Measurements from ENCODE around the gene CABLES2.

DNA sequence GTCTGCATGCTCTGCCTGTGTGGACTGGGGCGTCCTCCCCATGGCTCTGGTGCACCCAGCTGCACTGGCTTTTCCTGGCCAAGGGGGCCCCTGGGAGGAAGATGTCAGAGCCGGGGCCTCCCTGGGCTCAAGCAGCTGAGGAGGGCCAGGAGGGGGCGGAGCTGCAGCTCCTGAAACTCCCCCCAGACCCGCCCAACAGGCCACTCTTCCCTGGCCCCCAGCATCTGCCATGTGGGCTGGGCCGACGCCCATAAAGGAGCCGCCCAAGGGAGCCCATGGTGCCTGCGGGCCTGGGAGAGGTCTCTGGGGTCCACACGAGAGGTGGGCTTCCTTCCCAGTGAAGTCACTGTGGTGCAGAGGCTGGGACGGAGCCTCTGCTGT is 16.2 kb upstream of the CABLES2 start:
- TF ChIP-seq JUNB (IDR thresholded peaks at IDR 0.05) (no peak), JUND (IDR thresholded peaks at IDR 0.05; ENCODE audit: low read depth, low read length) (no peak), EP300 (IDR thresholded peaks at IDR 0.05; ENCODE audit: borderline replicate concordance in 1 of 2, control insufficient read depth in 1 of 2, low read depth in 2 of 2, low read length in 2 of 2) (no peak), POLR2A (IDR thresholded peaks at IDR 0.05; ENCODE audit: low read depth, low read length) (no peak), ASH2L (IDR thresholded peaks at IDR 0.05; ENCODE audit: borderline replicate concordance, low read depth) (no peak), MYB (IDR thresholded peaks at IDR 0.05; ENCODE audit: borderline replicate concordance, low read depth, low read length) (no peak), RCOR1 (conservative IDR thresholded peaks at IDR 0.05; ENCODE audit: low read depth, low read length) (no peak), POLR2AphosphoS5 (IDR thresholded peaks at IDR 0.05; ENCODE audit: low read length) (no peak)
- TF ChIP-seq, protein P1, sequence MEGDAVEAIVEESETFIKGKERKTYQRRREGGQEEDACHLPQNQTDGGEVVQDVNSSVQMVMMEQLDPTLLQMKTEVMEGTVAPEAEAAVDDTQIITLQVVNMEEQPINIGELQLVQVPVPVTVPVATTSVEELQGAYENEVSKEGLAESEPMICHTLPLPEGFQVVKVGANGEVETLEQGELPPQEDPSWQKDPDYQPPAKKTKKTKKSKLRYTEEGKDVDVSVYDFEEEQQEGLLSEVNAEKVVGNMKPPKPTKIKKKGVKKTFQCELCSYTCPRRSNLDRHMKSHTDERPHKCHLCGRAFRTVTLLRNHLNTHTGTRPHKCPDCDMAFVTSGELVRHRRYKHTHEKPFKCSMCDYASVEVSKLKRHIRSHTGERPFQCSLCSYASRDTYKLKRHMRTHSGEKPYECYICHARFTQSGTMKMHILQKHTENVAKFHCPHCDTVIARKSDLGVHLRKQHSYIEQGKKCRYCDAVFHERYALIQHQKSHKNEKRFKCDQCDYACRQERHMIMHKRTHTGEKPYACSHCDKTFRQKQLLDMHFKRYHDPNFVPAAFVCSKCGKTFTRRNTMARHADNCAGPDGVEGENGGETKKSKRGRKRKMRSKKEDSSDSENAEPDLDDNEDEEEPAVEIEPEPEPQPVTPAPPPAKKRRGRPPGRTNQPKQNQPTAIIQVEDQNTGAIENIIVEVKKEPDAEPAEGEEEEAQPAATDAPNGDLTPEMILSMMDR (IDR thresholded peaks at IDR 0.05 in 2 of 3, conservative IDR thresholded peaks at IDR 0.05 in 1 of 3; ENCODE audit: control insufficient read depth in 2 of 3, extremely low read depth in 1 of 3, insufficient read depth in 1 of 3, low read depth in 3 of 3, low read length in 3 of 3) = no peak
- TF ChIP-seq, protein P2, sequence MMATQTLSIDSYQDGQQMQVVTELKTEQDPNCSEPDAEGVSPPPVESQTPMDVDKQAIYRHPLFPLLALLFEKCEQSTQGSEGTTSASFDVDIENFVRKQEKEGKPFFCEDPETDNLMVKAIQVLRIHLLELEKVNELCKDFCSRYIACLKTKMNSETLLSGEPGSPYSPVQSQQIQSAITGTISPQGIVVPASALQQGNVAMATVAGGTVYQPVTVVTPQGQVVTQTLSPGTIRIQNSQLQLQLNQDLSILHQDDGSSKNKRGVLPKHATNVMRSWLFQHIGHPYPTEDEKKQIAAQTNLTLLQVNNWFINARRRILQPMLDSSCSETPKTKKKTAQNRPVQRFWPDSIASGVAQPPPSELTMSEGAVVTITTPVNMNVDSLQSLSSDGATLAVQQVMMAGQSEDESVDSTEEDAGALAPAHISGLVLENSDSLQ (IDR thresholded peaks at IDR 0.05) = no peak
- TF ChIP-seq, protein P3, sequence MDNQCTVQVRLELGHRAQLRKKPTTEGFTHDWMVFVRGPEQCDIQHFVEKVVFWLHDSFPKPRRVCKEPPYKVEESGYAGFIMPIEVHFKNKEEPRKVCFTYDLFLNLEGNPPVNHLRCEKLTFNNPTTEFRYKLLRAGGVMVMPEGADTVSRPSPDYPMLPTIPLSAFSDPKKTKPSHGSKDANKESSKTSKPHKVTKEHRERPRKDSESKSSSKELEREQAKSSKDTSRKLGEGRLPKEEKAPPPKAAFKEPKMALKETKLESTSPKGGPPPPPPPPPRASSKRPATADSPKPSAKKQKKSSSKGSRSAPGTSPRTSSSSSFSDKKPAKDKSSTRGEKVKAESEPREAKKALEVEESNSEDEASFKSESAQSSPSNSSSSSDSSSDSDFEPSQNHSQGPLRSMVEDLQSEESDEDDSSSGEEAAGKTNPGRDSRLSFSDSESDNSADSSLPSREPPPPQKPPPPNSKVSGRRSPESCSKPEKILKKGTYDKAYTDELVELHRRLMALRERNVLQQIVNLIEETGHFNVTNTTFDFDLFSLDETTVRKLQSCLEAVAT (IDR thresholded peaks at IDR 0.05) = no peak
- TF ChIP-seq, protein P4, sequence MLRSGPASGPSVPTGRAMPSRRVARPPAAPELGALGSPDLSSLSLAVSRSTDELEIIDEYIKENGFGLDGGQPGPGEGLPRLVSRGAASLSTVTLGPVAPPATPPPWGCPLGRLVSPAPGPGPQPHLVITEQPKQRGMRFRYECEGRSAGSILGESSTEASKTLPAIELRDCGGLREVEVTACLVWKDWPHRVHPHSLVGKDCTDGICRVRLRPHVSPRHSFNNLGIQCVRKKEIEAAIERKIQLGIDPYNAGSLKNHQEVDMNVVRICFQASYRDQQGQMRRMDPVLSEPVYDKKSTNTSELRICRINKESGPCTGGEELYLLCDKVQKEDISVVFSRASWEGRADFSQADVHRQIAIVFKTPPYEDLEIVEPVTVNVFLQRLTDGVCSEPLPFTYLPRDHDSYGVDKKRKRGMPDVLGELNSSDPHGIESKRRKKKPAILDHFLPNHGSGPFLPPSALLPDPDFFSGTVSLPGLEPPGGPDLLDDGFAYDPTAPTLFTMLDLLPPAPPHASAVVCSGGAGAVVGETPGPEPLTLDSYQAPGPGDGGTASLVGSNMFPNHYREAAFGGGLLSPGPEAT (IDR thresholded peaks at IDR 0.05; ENCODE audit: low read depth) = no peak
